Gastroesophageal sphincter (tissue), 4 donors: ENCODE data around the gene MLST8. TPM values are rescaled to one million over a fixed set of nuclear protein-coding genes. Genes with fewer than 3 reads are reported as not detected.
"Not testable (repeated sequence)": the region's sequence is repeated elsewhere in the genome, so short reads cannot be mapped to it uniquely, and the experiment has no call there.

Experiments used
- ATAC-seq: fragments of 150-250 bp; one replicate; pipeline ENCODE4 v1.9.1; 2016; ENCODE audit warnings: mild to moderate bottlenecking, moderate library complexity
- H3K27ac ChIP-seq, 4 donors: fragments of 200-600 bp; sonication (generic) in 3 of 4; 1 replicate in 3 of 4; 2 replicates in 1 of 4; pipeline ENCODE4 v1.5.1; 2016 to 2019
- H3K27me3 ChIP-seq: fragments of 200-600 bp; sonication (generic); one replicate; pipeline ENCODE4 v1.5.1; 2019
- H3K36me3 ChIP-seq, 2 donors: fragments of 200-600 bp; sonication (generic); one replicate each; pipeline ENCODE4 v1.5.1; 2019; ENCODE audit warnings: control low read depth in 1 of 2
- H3K4me1 ChIP-seq, 3 donors: fragments of 200-600 bp; sonication (generic); 1 replicate in 2 of 3; 2 replicates in 1 of 3; pipeline ENCODE4 v1.5.1; 2016 to 2019; ENCODE audit warnings: control low read depth in 2 of 3
- H3K4me3 ChIP-seq, 2 donors: fragments of 200-600 bp; sonication (generic); one replicate each; pipeline ENCODE4 v1.5.1; 2019; ENCODE audit warnings: mild to moderate bottlenecking in 1 of 2, moderate library complexity in 1 of 2
- H3K9me3 ChIP-seq, 3 donors: fragments of 200-600 bp; sonication (generic); one replicate each; pipeline ENCODE4 v1.5.1; 2017 to 2019; ENCODE audit warnings: control low read depth in 2 of 3
- CTCF ChIP-seq, 4 experiments: fragments of 200-600 bp in 2 of 4; fragments of 450-650 bp in 2 of 4; sonication (generic) in 1 of 4; IDR thresholded peaks; one replicate each; pipeline ENCODE4 v1.5.1; 2017 to 2019; ENCODE audit warnings: antibody characterized with exemption in 4 of 4, mild to moderate bottlenecking in 2 of 4, moderate library complexity in 2 of 4
- EP300 ChIP-seq: sonication (generic); formaldehyde crosslinking; IDR thresholded peaks from one replicate; pipeline ENCODE4 v1.6.1; 2017; ENCODE audit warnings: antibody characterized with exemption, mild to moderate bottlenecking
- POLR2A ChIP-seq, 2 donors: fragments of 450-650 bp; IDR thresholded peaks; one replicate each; pipeline ENCODE4 v1.6.1; 2017; ENCODE audit warnings: antibody characterized with exemption in 2 of 2, mild to moderate bottlenecking in 2 of 2, moderate library complexity in 1 of 2
- POLR2AphosphoS5 ChIP-seq: sonication (generic); formaldehyde crosslinking; IDR thresholded peaks from one replicate; pipeline ENCODE4 v1.6.1; 2017; ENCODE audit warnings: antibody characterized with exemption
- WGBS, 2 donors: methylation state at CpG; one replicate each; pipeline ENCODE4 v1.1.5; 2018; ENCODE audit warnings: low coverage in 1 of 2; 5-methylcytosine and 5-hydroxymethylcytosine counted together
- total RNA-seq, 4 donors: library from RNA; depleted of rRNA; stranded (reverse); fragments of >200 nt; gene quantifications; one replicate each; pipeline ENCODE4 v1.1.0, GENCODE V29; 2016

MLST8 gene
- total RNA-seq, 4 donors from 2014 or later = 29.0 to 50.8 (median 34.1) TPM

- no peaks in the 10 kb centered on the region for H3K9me3 ChIP-seq
- WGBS, 2 donors = 61 to 80% methylated on average over 1 to 7 of the region's 18 CpGs
- peaks cover 51% of the 10 kb centered on the region for H3K27me3 ChIP-seq
- H3K4me3 ChIP-seq = no peak overlapping the region
- no peak for TF ChIP-seq CTCF (IDR thresholded peaks at IDR 0.05)
- TF ChIP-seq POLR2A (IDR thresholded peaks at IDR 0.05) = no peak
- no peak for TF ChIP-seq EP300
- TF ChIP-seq POLR2AphosphoS5 = no peak
- peaks cover 6 to 28% (median 17%) of the 10 kb centered on the region in 3 donors for H3K4me1 ChIP-seq
- no peak for ATAC-seq
- H3K27ac ChIP-seq = peak overlapping the region in 1 of 4 donors; percentile 18
- peaks cover 0 to 64% of the 10 kb centered on the region in 2 donors for H3K36me3 ChIP-seq
Observed at GRCh38 chr16:2238150-2238837, 33.0 kb downstream of the MLST8 start.

- H3K36me3 ChIP-seq = peaks cover 0 to 64% of the 10 kb centered on the region in 2 donors
- peak overlapping the region in 1 of 4 donors; percentile 18 for H3K27ac ChIP-seq
- peaks cover 43% of the 10 kb centered on the region for H3K27me3 ChIP-seq
- peak; percentile 15 for ATAC-seq
- no peak for TF ChIP-seq CTCF (IDR thresholded peaks at IDR 0.05)
- TF ChIP-seq POLR2A (IDR thresholded peaks at IDR 0.05) = no peak
- no peak overlapping the region for H3K4me3 ChIP-seq
- peaks cover 6 to 28% (median 17%) of the 10 kb centered on the region in 3 donors for H3K4me1 ChIP-seq
- WGBS, 2 donors = 77 to 83% methylated on average over 1 to 4 of the region's 15 CpGs
- H3K9me3 ChIP-seq = no peaks in the 10 kb centered on the region
Observed at GRCh38 chr16:2238838-2239675, 33.8 kb downstream of the MLST8 start.

- H3K36me3 ChIP-seq = peaks cover 0 to 64% of the 10 kb centered on the region in 2 donors
- not testable (repeated sequence) for H3K9me3 ChIP-seq, ATAC-seq, H3K4me3 ChIP-seq, H3K27ac ChIP-seq
- 61 to 82% methylated on average over 6 to 9 of the region's 9 CpGs for WGBS, 2 donors
- H3K4me1 ChIP-seq = peaks cover 6 to 28% (median 17%) of the 10 kb centered on the region in 3 donors
- peaks cover 31% of the 10 kb centered on the region for H3K27me3 ChIP-seq
Observed at GRCh38 chr16:2240331-2240730, 35.1 kb downstream of the MLST8 start.

- WGBS, 2 donors = 67 to 75% methylated on average over 3 to 7 of the region's 11 CpGs
- H3K9me3 ChIP-seq = no peaks in the 10 kb centered on the region
- no peak for ATAC-seq
- H3K27ac ChIP-seq = no peak overlapping the region
- no peak for TF ChIP-seq POLR2A (IDR thresholded peaks at IDR 0.05)
- no peak for TF ChIP-seq POLR2AphosphoS5
- no peak for TF ChIP-seq CTCF (IDR thresholded peaks at IDR 0.05)
- H3K4me3 ChIP-seq = no peak overlapping the region
- H3K27me3 ChIP-seq = peaks cover 8% of the 10 kb centered on the region
- peaks cover 0 to 8% (median under 1%) of the 10 kb centered on the region in 3 donors for H3K4me1 ChIP-seq
- H3K36me3 ChIP-seq = peaks cover 0 to 76% of the 10 kb centered on the region in 2 donors
Observed at GRCh38 chr16:2242598-2242997, 37.3 kb downstream of the MLST8 start.

- Histone ChIP-seq H3K36me3 (peaks cover 0 to 76% of the 10 kb centered on the region in 2 donors), H3K27me3 (peaks cover 3% of the 10 kb centered on the region), H3K9me3 (no peaks in the 10 kb centered on the region), H3K4me1 (peaks cover 0 to 4% (median 0%) of the 10 kb centered on the region in 3 donors), H3K4me3 (no peak overlapping the region), H3K27ac (no peak overlapping the region)
- WGBS, 2 donors = 100% methylated on average over 9 of the region's 19 CpGs; no CpG with 5 or more reads in 1 of the 2 donors
- no peak for TF ChIP-seq POLR2A (IDR thresholded peaks at IDR 0.05)
- TF ChIP-seq POLR2AphosphoS5 = no peak
- TF ChIP-seq CTCF (IDR thresholded peaks at IDR 0.05) = no peak
- no peak for TF ChIP-seq EP300
- ATAC-seq = no peak
Observed at GRCh38 chr16:2243031-2243528, 37.8 kb downstream of the MLST8 start.
